GM18951 (cell line): ENCODE measurements around the gene PNKP.
"Not testable (repeated sequence)": the region's sequence is repeated elsewhere in the genome, so short reads cannot be mapped to it uniquely, and the experiment has no call there.

Experiments
- POLR2A ChIP-seq: IDR thresholded peaks from 4 replicates; pipeline ENCODE4 v1.6.1; 2011; ENCODE audit warnings: mild to moderate bottlenecking; ENCODE audit not compliant: insufficient read length, insufficient read depth; ENCODE audit errors: extremely low read depth
- in situ Hi-C: fragments of 300-500 bp; cut with MboI; formaldehyde crosslinking; loops from one replicate; pipeline ENCODE4 v1.12.0; 2022; ENCODE audit warnings: low sequenced_read_pairs, mixed read lengths, inconsistent platforms; ENCODE audit not compliant: unreplicated experiment

The PNKP gene

GRCh38 chr19:49833599-49833998, 33.8 kb downstream of the PNKP start:
- in situ Hi-C loops: no loop called here
- no peak for TF ChIP-seq POLR2A

- in situ Hi-C loops: no loop called here
- no peak for TF ChIP-seq POLR2A
These were observed 34.8 kb downstream of the PNKP start for GRCh38 chr19:49832556-49832955.

GRCh38 chr19:49831592-49831991, 35.8 kb downstream of the PNKP start:
- in situ Hi-C loops: no loop called here
- no peak for TF ChIP-seq POLR2A

GRCh38 chr19:49830766-49831165, 36.6 kb downstream of the PNKP start:
- in situ Hi-C loops: no loop called here
- no peak for TF ChIP-seq POLR2A

- in situ Hi-C loops: no loop called here
- TF ChIP-seq POLR2A: no peak
These were observed 37.7 kb downstream of the PNKP start for GRCh38 chr19:49829721-49830120.

- TF ChIP-seq POLR2A: no peak
- in situ Hi-C loops: no loop called here
These were observed 38.2 kb downstream of the PNKP start for GRCh38 chr19:49829200-49829599.

- in situ Hi-C loops: no loop called here
- no peak for TF ChIP-seq POLR2A
These were observed 40.3 kb downstream of the PNKP start for GRCh38 chr19:49827034-49827433.

GRCh38 chr19:49824662-49825061, 42.7 kb downstream of the PNKP start:
- no peak for TF ChIP-seq POLR2A
- in situ Hi-C loops: no loop called here

GRCh38 chr19:49823472-49823871, 43.9 kb downstream of the PNKP start:
- in situ Hi-C loops: no loop called here
- TF ChIP-seq POLR2A: no peak

GRCh38 chr19:49820125-49820524, 47.3 kb downstream of the PNKP start:
- TF ChIP-seq POLR2A: no peak
- in situ Hi-C loops: no loop called here

- in situ Hi-C loops: not testable (repeated sequence)
These were observed 47.8 kb downstream of the PNKP start for GRCh38 chr19:49819452-49820115.

- in situ Hi-C loops: no loop called here
- TF ChIP-seq POLR2A: no peak
These were observed 48.6 kb downstream of the PNKP start for GRCh38 chr19:49818649-49819370.

GRCh38 chr19:49817964-49818648, 49.3 kb downstream of the PNKP start, which contains the start of gene MED25:
Gene MED25 (plus strand): TSS chr19:49818289. CDS start chr19:49818342, 53 bp downstream.
- in situ Hi-C loops: no loop called here
- peak; percentile 83 for TF ChIP-seq POLR2A

- in situ Hi-C loops: no loop called here
- no peak for TF ChIP-seq POLR2A
These were observed 50.8 kb downstream of the PNKP start for GRCh38 chr19:49816590-49816989.
